HG03175 (cell line): ENCODE measurements around the gene NFE2L3.
A peak's percentile ranks its signal among the peaks of the same experiment; 100 is the strongest.
"Not testable (repeated sequence)": the region's sequence is repeated elsewhere in the genome, so short reads cannot be mapped to it uniquely, and the experiment has no call there.

Experiments used
- ATAC-seq: cut with Tn5 transposase; IDR thresholded peaks from one replicate; pipeline ENCODE4 v1.9.1; 2021; ENCODE audit warnings: mild to moderate bottlenecking, moderate library complexity; ENCODE audit not compliant: unreplicated experiment

Gene NFE2L3, protein sequence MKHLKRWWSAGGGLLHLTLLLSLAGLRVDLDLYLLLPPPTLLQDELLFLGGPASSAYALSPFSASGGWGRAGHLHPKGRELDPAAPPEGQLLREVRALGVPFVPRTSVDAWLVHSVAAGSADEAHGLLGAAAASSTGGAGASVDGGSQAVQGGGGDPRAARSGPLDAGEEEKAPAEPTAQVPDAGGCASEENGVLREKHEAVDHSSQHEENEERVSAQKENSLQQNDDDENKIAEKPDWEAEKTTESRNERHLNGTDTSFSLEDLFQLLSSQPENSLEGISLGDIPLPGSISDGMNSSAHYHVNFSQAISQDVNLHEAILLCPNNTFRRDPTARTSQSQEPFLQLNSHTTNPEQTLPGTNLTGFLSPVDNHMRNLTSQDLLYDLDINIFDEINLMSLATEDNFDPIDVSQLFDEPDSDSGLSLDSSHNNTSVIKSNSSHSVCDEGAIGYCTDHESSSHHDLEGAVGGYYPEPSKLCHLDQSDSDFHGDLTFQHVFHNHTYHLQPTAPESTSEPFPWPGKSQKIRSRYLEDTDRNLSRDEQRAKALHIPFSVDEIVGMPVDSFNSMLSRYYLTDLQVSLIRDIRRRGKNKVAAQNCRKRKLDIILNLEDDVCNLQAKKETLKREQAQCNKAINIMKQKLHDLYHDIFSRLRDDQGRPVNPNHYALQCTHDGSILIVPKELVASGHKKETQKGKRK

GRCh38 chr7:26151953-26152781 lies at the start of gene NFE2L3:
NFE2L3 (plus strand) TSS chr7:26152198; CDS start chr7:26152499, 301 bp downstream.
- ATAC-seq: peak; percentile 77

GRCh38 chr7:26103596-26103995 lies 48.4 kb upstream of the NFE2L3 start:
- ATAC-seq: no peak

- ATAC-seq: no peak
Observed at GRCh38 chr7:26105236-26105635, 46.8 kb upstream of the NFE2L3 start.

DNA sequence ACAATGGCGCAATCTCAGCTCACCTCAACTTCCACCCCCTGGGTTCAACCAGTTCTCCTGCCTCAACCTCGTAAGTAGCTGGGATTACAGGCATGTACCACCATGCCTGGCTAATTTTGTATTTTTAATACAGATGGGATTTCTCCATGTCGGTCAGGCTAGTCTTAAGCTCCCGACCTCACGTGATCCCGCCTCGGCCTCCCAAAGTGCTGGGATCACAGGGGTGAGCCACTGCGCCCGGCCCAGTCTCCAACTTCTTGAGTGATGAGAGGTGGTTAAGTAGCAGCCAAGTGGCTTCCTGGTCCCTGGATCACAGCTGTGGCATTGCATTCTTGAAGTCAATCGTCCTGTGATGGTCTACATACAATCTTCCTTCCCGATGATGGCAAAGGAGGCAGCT lies 46.1 kb upstream of the NFE2L3 start:
- no peak for ATAC-seq

DNA sequence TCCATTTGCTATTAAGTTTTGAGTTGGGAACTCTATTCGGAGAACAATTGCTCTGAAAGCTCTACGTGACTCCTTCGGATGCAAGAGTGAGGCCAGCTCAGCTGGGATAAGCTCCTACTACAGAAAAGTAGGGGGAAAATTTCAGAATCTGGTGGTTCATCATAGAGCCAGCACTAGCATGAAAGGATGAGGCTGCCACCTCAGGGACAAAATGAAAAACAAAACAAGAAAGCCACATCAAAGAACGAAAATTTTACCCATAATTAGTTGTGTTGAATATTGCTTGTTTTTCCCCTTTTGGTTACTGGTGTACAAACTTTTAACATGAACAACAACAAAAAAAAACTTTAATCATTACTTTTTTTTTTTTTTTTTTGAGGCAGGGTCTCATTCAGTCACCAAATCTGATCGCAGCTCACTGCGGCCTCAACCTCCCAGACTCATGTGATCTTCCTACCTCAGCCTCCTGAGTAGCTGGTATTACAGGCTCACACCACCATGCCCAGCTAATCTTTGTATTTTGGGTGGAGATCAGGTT lies 39.7 kb upstream of the NFE2L3 start:
- ATAC-seq: no peak

DNA sequence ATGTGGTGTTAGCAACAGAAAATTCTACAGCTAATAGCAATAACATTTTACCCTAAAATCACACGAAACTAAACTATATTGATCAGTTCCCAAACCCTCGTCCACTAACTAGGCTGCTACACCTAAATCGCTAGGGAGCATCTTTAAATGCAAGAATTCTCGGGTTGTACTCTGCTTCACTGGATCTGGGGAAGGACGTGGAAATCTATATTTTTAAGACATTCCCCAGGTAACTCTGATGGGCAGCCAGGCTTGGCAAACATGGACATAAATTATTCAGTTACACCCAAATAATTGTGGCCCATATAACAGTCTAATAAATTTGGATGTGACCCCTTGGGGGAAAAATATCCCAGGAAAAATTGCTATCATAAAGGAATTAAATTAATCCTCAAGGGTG lies 36.3 kb upstream of the NFE2L3 start:
- no peak for ATAC-seq

- no peak for ATAC-seq
Observed at GRCh38 chr7:26117142-26117807, 34.7 kb upstream of the NFE2L3 start.

- ATAC-seq: no peak
Observed at GRCh38 chr7:26117970-26118369, 34.0 kb upstream of the NFE2L3 start.

DNA sequence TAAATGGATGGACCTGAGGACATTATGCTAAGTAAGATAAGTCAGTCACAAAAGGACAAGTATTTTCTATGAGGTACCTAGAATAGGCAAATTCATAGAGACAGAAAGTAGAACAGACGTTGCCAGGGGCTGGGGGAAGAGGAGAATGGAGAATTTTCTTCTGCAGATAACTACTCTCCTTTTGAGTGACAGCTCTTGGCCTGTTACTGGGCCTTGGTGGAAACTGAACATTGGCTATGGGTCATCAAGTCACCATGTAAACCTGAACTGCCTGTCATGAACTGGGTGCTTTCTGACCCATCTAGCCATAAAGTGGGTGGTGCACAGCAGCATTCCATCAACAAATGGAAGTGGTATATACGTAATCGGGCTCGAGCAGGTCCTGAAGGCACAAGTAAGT lies 29.3 kb upstream of the NFE2L3 start:
- ATAC-seq: no peak

GRCh38 chr7:26124775-26125174 lies 27.2 kb upstream of the NFE2L3 start:
- ATAC-seq: not testable (repeated sequence)

DNA sequence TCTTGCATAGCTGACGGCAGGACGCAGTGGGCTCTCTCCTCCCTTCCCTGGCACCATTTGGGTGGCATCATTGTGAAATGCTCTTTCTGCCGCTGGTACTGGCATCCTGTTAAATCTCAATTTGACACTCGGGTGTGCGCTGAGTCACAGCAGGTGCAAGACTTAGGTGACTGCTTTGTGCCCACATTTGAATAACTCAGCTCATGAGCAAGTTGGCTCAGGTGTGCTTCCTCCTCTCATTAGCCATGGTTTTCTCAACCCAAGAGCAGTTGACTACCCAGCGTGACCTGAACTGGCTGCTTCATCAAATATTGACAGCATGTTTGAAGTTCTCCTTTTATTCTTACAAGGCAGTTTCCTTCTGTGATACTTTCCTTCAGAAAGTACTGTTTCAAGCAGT lies 24.6 kb upstream of the NFE2L3 start:
- no peak for ATAC-seq

DNA sequence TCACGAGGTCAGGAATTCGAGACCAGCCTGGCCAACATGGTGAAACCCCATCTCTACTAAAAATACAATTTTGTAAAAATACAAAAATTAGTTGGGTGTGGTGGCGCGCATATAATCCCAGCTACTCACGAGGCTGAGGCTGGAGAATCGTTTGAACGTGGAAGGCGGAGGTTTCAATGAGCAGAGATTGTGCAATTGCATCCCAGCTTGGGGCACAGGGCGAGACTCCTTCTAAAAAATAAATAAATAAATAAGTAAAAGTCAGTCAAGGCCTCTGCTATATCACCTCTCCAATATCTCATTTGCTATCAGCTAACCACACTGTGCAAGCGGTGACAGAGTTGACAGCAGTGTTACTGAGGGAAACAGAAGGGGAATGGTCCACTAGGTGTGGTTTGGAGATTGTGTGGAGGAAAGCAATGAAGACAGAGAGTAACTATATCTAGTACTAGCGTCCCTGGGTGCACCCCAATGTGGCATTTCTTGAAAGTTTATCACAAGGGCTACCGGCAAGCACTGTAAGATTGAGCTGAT lies 20.9 kb upstream of the NFE2L3 start:
- no peak for ATAC-seq

- ATAC-seq: no peak
Observed at GRCh38 chr7:26135076-26135475, 16.9 kb upstream of the NFE2L3 start.

- no peak for ATAC-seq
Observed at GRCh38 chr7:26135551-26135950, 16.4 kb upstream of the NFE2L3 start.

GRCh38 chr7:26136831-26137230 lies 15.2 kb upstream of the NFE2L3 start:
- ATAC-seq: no peak

- ATAC-seq: no peak
Observed at GRCh38 chr7:26140380-26140779, 11.6 kb upstream of the NFE2L3 start.

DNA sequence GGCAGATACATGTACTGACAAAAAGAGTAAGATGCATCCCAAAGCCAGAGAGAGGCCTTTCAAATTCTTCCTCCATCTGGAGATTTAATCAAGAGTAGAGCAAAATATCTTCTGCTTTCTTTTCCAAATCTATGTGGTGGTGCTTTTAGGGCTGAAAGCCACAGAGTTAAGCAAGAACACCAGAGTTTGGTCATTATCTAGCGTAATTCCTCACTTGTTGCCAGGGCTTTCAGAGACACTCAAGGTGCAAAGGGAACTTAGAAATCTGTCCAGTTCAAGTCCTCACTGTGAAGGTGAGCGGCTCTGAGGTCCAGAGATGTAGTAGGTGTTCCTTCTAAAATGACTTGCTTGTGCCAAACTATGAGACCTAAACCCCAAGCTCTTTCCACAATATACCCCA lies 10.9 kb upstream of the NFE2L3 start:
- ATAC-seq: no peak

DNA sequence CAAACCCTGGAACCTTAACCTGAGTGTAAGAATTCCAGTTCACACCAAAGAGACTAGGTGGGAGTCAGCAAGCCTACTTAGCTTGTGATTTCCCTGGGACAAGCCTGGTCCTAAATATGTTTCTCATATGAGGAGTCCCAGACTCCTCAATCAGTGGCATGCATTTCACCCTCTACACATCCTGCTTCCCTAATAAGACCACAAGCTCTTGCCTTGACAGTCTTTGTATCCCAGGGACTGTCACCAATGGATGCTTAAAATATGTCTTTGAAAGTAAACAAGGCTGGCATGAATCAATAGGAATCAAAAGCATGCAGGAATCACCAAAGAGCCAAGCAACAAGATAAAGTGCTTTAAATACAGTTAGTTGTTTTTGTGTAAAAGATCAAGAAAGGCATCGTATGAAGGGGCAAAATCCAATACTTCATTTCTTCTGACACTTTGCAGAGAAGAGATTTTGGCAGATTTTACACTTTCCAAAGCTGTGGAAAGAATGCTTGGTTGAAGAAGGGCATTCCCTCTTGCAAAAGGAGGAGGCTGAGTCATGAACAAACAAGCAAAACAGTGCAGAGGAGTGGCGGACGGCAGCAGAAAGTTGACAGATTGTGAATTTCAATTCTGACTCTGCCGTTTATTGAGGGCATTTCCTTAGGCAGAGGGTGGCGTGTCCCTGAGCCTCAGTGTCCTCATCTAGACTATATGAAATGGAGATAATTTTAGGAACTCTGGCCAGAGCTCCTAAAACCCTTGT lies 8.5 kb upstream of the NFE2L3 start:
- no peak for ATAC-seq

GRCh38 chr7:26144184-26145080 lies 7.6 kb upstream of the NFE2L3 start:
- no peak for ATAC-seq
